Skeletal muscle tissue (tissue), 4 donors: Measurements from ENCODE around the gene MOG. TPM values are rescaled to one million over a fixed set of nuclear protein-coding genes. Genes with fewer than 3 reads are reported as not detected.
"Not testable (repeated sequence)": the region's sequence is repeated elsewhere in the genome, so short reads cannot be mapped to it uniquely, and the experiment has no call there.

ENCODE experiments used
- H3K27ac ChIP-seq: one replicate; pipeline ENCODE4 v1.7.0; 2013; ENCODE audit warnings: mild to moderate bottlenecking, low read depth, low read length, inconsistent platforms
- H3K27me3 ChIP-seq, 3 donors: one replicate each; pipeline ENCODE4 v1.7.0; 2013; ENCODE audit warnings: low read length in 3 of 3; ENCODE audit not compliant: control insufficient read depth in 3 of 3, insufficient read depth in 3 of 3
- H3K36me3 ChIP-seq, 3 donors: one replicate each; pipeline ENCODE4 v1.7.0; 2013; ENCODE audit warnings: low read length in 3 of 3; ENCODE audit not compliant: control insufficient read depth in 3 of 3, insufficient read depth in 3 of 3
- H3K4me1 ChIP-seq, 3 donors: one replicate each; pipeline ENCODE4 v1.7.0; 2013; ENCODE audit warnings: low read length in 3 of 3, mild to moderate bottlenecking in 3 of 3; ENCODE audit not compliant: control insufficient read depth in 3 of 3, insufficient read depth in 3 of 3
- H3K4me3 ChIP-seq, 3 donors: one replicate each; pipeline ENCODE4 v1.7.0; 2013; ENCODE audit warnings: low read length in 3 of 3
- H3K9ac ChIP-seq, 3 donors: one replicate each; pipeline ENCODE4 v1.7.0; 2013; ENCODE audit warnings: low read length in 3 of 3, mild to moderate bottlenecking in 3 of 3, moderate library complexity in 2 of 3, low read depth in 1 of 3
- H3K9me3 ChIP-seq, 3 donors: one replicate each; pipeline ENCODE4 v1.7.0; 2013; ENCODE audit warnings: low read length in 3 of 3; ENCODE audit not compliant: control insufficient read depth in 3 of 3
- total RNA-seq: library from RNA; depleted of rRNA; stranded (reverse); fragments of >200 nt; gene quantifications from one replicate; pipeline ENCODE4 v1.2.3, GENCODE V29; 2014
- donor health status: Osteomylitis.

The MOG gene
- total RNA-seq, 1 donor from 2014 or later, result not detected

DNA sequence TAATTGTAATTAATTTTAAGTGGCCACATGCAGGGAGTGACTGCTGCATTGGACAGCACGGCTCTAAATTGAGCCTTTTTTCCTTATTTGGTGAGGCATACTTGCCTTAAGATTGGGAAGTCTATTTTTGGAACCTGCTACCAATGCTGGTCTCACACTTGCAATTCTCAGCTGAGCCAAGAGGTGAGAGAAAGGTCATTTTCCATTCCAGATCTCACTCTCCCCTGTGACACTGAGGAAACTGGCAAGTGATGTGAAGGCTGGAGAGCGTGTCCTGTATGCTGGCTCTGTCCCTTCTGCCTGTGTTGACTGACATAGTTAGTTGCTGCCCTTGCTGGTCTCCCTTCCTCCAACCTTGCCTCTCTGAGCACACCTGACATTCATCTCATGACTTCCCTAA, 735 bp upstream of the MOG start:
- Histone ChIP-seq H3K27me3 (peaks cover 0 to 7% (median 2%) of the 10 kb centered on the region in 3 donors), H3K4me1 (no peaks in the 10 kb centered on the region), H3K36me3 (no peaks in the 10 kb centered on the region), H3K9me3 (no peaks in the 10 kb centered on the region), H3K27ac (no peak overlapping the region), H3K4me3 (no peak overlapping the region), H3K9ac (no peak overlapping the region)

DNA sequence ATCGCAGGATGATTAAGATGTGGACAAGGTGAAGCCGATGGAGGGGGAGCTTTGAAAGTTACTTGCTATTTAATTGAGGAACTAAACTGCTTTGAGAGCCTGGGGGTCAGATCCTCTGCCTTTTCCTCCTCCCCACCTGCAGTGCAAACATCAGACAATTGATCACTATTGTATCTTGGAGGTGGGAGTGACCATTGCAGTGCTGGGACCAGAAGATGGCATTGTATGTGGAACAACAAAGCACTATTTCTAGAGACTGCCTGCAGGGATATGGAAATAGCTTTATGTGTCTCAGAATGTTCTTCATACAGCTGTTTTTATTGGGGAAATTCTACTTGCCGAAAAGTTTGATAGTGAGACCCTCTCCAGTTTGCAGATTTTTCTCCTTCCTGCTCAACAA, 4.2 kb downstream of the MOG start:
- Histone ChIP-seq H3K27me3 (peaks cover 7 to 27% (median 16%) of the 10 kb centered on the region in 3 donors), H3K9ac (no peak overlapping the region), H3K4me3 (no peak overlapping the region), H3K9me3 (no peaks in the 10 kb centered on the region), H3K36me3 (no peaks in the 10 kb centered on the region), H3K4me1 (no peaks in the 10 kb centered on the region), H3K27ac (no peak overlapping the region)

- H3K27me3 ChIP-seq, result peaks cover 8 to 27% (median 16%) of the 10 kb centered on the region in 3 donors
- H3K9me3 ChIP-seq, H3K27ac ChIP-seq, H3K4me3 ChIP-seq, H3K36me3 ChIP-seq, H3K4me1 ChIP-seq, H3K9ac ChIP-seq: not testable (repeated sequence)
These were observed 4.7 kb downstream of the MOG start for GRCh38 chr6:29661502-29662141.

- Histone ChIP-seq H3K36me3 (no peaks in the 10 kb centered on the region), H3K4me3 (no peak overlapping the region), H3K27me3 (peaks cover 10 to 32% (median 17%) of the 10 kb centered on the region in 3 donors), H3K4me1 (no peaks in the 10 kb centered on the region), H3K9ac (no peak overlapping the region), H3K9me3 (no peaks in the 10 kb centered on the region), H3K27ac (no peak overlapping the region)
These were observed 6.6 kb downstream of the MOG start for GRCh38 chr6:29663300-29664042.

DNA sequence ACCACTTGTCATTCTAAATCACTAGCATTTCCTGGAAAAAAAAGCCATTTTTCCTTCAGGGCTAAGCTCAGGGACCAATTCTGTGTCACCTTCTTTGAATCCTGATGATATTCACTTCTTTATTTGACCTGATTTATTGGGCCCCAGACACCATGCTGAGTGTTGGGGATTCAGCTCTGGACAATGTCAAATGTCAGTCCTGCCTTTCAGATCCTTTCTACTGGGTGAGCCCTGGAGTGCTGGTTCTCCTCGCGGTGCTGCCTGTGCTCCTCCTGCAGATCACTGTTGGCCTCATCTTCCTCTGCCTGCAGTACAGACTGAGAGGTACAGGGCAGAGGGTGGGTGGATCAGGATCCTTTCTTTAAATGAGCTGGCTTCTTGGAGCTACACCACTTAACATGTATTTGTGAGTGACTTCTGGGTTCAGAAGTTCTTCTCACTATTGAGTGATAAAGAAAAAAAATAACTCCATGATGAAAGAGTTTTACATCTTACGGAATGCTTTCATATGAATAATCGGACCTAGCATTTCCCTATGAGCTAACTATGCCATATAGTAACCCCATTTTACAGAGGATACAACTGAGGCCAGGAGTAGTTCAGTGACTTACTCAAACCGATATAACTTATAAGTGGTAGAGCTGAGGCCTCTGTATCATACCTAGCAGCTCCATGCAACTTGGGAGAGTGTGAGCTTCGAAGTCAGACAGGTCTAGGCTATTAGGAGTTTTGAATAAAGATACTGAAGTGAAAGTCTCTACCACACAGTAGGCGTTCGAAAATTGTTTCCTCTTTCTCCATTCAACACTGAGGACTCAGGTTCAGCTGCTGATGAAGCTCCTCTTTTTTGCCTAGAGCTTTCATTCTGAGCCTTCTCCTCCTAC, 9.3 kb downstream of the MOG start:
- Histone ChIP-seq H3K4me3 (no peak overlapping the region), H3K27ac (no peak overlapping the region), H3K36me3 (no peaks in the 10 kb centered on the region), H3K9ac (no peak overlapping the region), H3K4me1 (no peaks in the 10 kb centered on the region), H3K27me3 (peaks cover 20 to 32% (median 20%) of the 10 kb centered on the region in 3 donors), H3K9me3 (no peaks in the 10 kb centered on the region)

DNA sequence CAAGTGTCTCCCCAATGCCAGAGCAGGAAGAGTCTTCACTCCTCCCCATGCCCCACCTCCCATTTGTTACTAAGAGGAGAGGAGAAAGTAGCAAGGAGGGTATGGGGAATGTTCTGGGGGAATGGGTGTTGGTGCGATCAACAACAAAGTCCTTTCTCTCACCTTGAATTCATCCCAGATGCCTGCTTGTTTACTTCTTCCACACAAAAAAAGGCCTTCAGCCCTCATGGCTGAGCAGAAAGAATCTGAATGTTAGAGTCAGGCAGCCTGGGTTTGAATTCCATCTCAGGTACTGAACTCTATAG, 9.9 kb downstream of the MOG start:
- no peak overlapping the region for H3K9ac ChIP-seq
- no peak overlapping the region for H3K4me3 ChIP-seq
- peaks cover 18 to 29% (median 20%) of the 10 kb centered on the region in 3 donors for H3K27me3 ChIP-seq
- no peaks in the 10 kb centered on the region for H3K9me3 ChIP-seq
- no peak overlapping the region for H3K27ac ChIP-seq
- H3K4me1 ChIP-seq, result no peaks in the 10 kb centered on the region
- no peaks in the 10 kb centered on the region for H3K36me3 ChIP-seq

GRCh38 chr6:29667158-29667557, 10.3 kb downstream of the MOG start:
- H3K27me3 ChIP-seq, result peaks cover 17 to 25% (median 20%) of the 10 kb centered on the region in 3 donors
- H3K9me3 ChIP-seq, result no peaks in the 10 kb centered on the region
- no peaks in the 10 kb centered on the region for H3K36me3 ChIP-seq
- no peak overlapping the region for H3K4me3 ChIP-seq
- H3K9ac ChIP-seq, result no peak overlapping the region
- H3K27ac ChIP-seq, result no peak overlapping the region
- no peaks in the 10 kb centered on the region for H3K4me1 ChIP-seq

- H3K9me3 ChIP-seq, result no peaks in the 10 kb centered on the region
- no peak overlapping the region for H3K27ac ChIP-seq
- H3K27me3 ChIP-seq, result peaks cover 5 to 16% (median 11%) of the 10 kb centered on the region in 3 donors
- no peaks in the 10 kb centered on the region for H3K36me3 ChIP-seq
- H3K4me1 ChIP-seq, result no peaks in the 10 kb centered on the region
- no peak overlapping the region for H3K9ac ChIP-seq
- no peak overlapping the region for H3K4me3 ChIP-seq
These were observed 14.1 kb downstream of the MOG start for GRCh38 chr6:29671026-29671425.

- H3K4me3 ChIP-seq, H3K9me3 ChIP-seq, H3K36me3 ChIP-seq, H3K27ac ChIP-seq, H3K4me1 ChIP-seq, H3K9ac ChIP-seq: not testable (repeated sequence)
- peaks cover 3 to 12% (median 11%) of the 10 kb centered on the region in 3 donors for H3K27me3 ChIP-seq
These were observed 15.2 kb downstream of the MOG start for GRCh38 chr6:29672116-29672515.

DNA sequence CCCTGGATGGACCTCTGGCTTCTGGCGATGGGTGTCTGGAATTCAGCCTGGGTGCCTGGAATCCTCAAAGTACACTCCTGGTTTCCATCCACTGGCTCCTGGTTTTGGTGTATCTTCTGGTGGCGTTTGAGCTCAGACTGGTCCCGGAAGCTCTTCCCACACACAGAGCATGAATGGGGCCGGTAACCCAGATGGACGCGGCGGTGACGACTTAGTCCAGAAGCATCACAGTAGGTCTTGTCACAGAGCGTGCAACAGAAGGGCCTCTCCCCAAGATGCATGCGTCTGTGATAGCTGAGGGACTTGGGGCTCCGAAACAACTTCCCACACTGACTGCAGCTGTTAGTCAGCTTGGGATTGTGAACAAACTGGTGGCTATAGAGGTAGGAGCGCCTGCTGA, 16.3 kb downstream of the MOG start:
- Histone ChIP-seq H3K4me1 (no peaks in the 10 kb centered on the region), H3K36me3 (no peaks in the 10 kb centered on the region), H3K27ac (no peak overlapping the region), H3K9me3 (no peaks in the 10 kb centered on the region), H3K4me3 (no peak overlapping the region), H3K9ac (no peak overlapping the region), H3K27me3 (peaks cover 0 to 11% (median 9%) of the 10 kb centered on the region in 3 donors)
